Activated naive CD8-positive, alpha-beta T cell treated with anti-CD3 and anti-CD28 coated beads, Interleukin-2, amount 50 U/mL, for 16 hours (primary cell): ENCODE measurements around the gene ADIPOR2.
"Not testable (repeated sequence)": the region's sequence is repeated elsewhere in the genome, so short reads cannot be mapped to it uniquely, and the experiment has no call there.

Experiments used
- DNase-seq: peaks from one replicate; pipeline ENCODE4 v3.0.0-alpha.2; 2020; ENCODE audit warnings: low read depth, low spot score

The ADIPOR2 gene

GRCh38 chr12:1703771-1704722, 13.2 kb downstream of the ADIPOR2 start:
- no peak for DNase-seq

- no peak for DNase-seq
Measured at GRCh38 chr12:1705774-1706631, 15.1 kb downstream of the ADIPOR2 start.

- no peak for DNase-seq
Measured at GRCh38 chr12:1706632-1706980, 15.7 kb downstream of the ADIPOR2 start.

GRCh38 chr12:1707051-1707450, 16.2 kb downstream of the ADIPOR2 start:
- no peak for DNase-seq

- DNase-seq, result not testable (repeated sequence)
Measured at GRCh38 chr12:1709968-1710367, 19.1 kb downstream of the ADIPOR2 start.

GRCh38 chr12:1710870-1711269, 20.0 kb downstream of the ADIPOR2 start:
- DNase-seq, result not testable (repeated sequence)

GRCh38 chr12:1711536-1712211, 20.8 kb downstream of the ADIPOR2 start:
- DNase-seq, result not testable (repeated sequence)

GRCh38 chr12:1712305-1712704, 21.4 kb downstream of the ADIPOR2 start:
- DNase-seq, result not testable (repeated sequence)

GRCh38 chr12:1712852-1713251, 22.0 kb downstream of the ADIPOR2 start:
- DNase-seq, result not testable (repeated sequence)

- not testable (repeated sequence) for DNase-seq
Measured at GRCh38 chr12:1713783-1714348, 23.0 kb downstream of the ADIPOR2 start.

- DNase-seq, result not testable (repeated sequence)
Measured at GRCh38 chr12:1715459-1715858, 24.6 kb downstream of the ADIPOR2 start.

GRCh38 chr12:1716215-1716862, 25.5 kb downstream of the ADIPOR2 start:
- no peak for DNase-seq

- no peak for DNase-seq
Measured at GRCh38 chr12:1716911-1717310, 26.0 kb downstream of the ADIPOR2 start.

GRCh38 chr12:1719139-1719538, 28.3 kb downstream of the ADIPOR2 start:
- no peak for DNase-seq

- DNase-seq, result no peak
Measured at GRCh38 chr12:1720494-1720893, 29.6 kb downstream of the ADIPOR2 start.

GRCh38 chr12:1723721-1724120, 32.9 kb downstream of the ADIPOR2 start:
- DNase-seq, result no peak

GRCh38 chr12:1724250-1724649, 33.4 kb downstream of the ADIPOR2 start:
- DNase-seq, result no peak

GRCh38 chr12:1726753-1727152, 35.9 kb downstream of the ADIPOR2 start:
- no peak for DNase-seq

GRCh38 chr12:1728824-1729223, 38.0 kb downstream of the ADIPOR2 start:
- DNase-seq, result no peak

- no peak for DNase-seq
Measured at GRCh38 chr12:1731019-1731687, 40.3 kb downstream of the ADIPOR2 start.
